ENCODE data around the gene ADGRG2. TPM values are rescaled to one million over a fixed set of nuclear protein-coding genes. Genes with fewer than 3 reads are reported as not detected.
"Not testable (repeated sequence)": the region's sequence is repeated elsewhere in the genome, so short reads cannot be mapped to it uniquely, and the experiment has no call there.

The ADGRG2 gene
- total RNA-seq, 1 donor from 2014 or later = 2.4 TPM

- FAIRE-seq = no peak
- no peak for DNase-seq (ENCODE audit: low spot score in 2 of 2)
Measured at GRCh38 chrX:19086102-19086772, 36.0 kb downstream of the ADGRG2 start.

- FAIRE-seq (no peak), DNase-seq (ENCODE audit: low spot score in 2 of 2) (no peak)
Measured at GRCh38 chrX:19085666-19086065, 36.6 kb downstream of the ADGRG2 start.

GRCh38 chrX:19075754-19076153, 46.5 kb downstream of the ADGRG2 start:
- DNase-seq (ENCODE audit: low spot score in 2 of 2) = no peak
- no peak for FAIRE-seq

GRCh38 chrX:19072372-19072771, 49.9 kb downstream of the ADGRG2 start:
- no peak for DNase-seq (ENCODE audit: low spot score in 2 of 2)
- no peak for FAIRE-seq

GRCh38 chrX:19070555-19070994, 51.7 kb downstream of the ADGRG2 start:
- no peak for FAIRE-seq
- DNase-seq (ENCODE audit: low spot score in 2 of 2) = no peak

- not testable (repeated sequence) for FAIRE-seq
Measured at GRCh38 chrX:19066987-19067386, 55.3 kb downstream of the ADGRG2 start.

GRCh38 chrX:19065535-19065934, 56.7 kb downstream of the ADGRG2 start:
- DNase-seq (ENCODE audit: low spot score in 2 of 2) (no peak), FAIRE-seq (no peak)

More at GRCh38 chrX:19066987-19067386, 55.3 kb downstream of the ADGRG2 start:
- DNase-seq (ENCODE audit: low spot score in 2 of 2) = not testable (repeated sequence)

GRCh38 chrX:19064175-19064574, 58.1 kb downstream of the ADGRG2 start:
- FAIRE-seq (no peak), DNase-seq (ENCODE audit: low spot score in 2 of 2) (no peak)

GRCh38 chrX:19063030-19063429, 59.2 kb downstream of the ADGRG2 start:
- FAIRE-seq (no peak), DNase-seq (ENCODE audit: low spot score in 2 of 2) (no peak)

- no peak for DNase-seq (ENCODE audit: low spot score in 2 of 2)
- no peak for FAIRE-seq
Measured at GRCh38 chrX:19059067-19059466, 63.2 kb downstream of the ADGRG2 start.

- FAIRE-seq = no peak
Measured at GRCh38 chrX:19057856-19058255, 64.4 kb downstream of the ADGRG2 start.

GRCh38 chrX:19049110-19049509, 73.2 kb downstream of the ADGRG2 start:
- FAIRE-seq (no peak), DNase-seq (ENCODE audit: low spot score in 2 of 2) (no peak)

More at GRCh38 chrX:19057856-19058255, 64.4 kb downstream of the ADGRG2 start:
- no peak for DNase-seq (ENCODE audit: low spot score in 2 of 2)

- FAIRE-seq (no peak), DNase-seq (ENCODE audit: low spot score in 2 of 2) (no peak)
Measured at GRCh38 chrX:19046343-19047215, 75.7 kb downstream of the ADGRG2 start.

GRCh38 chrX:19040373-19040772, 81.9 kb downstream of the ADGRG2 start:
- DNase-seq (ENCODE audit: low spot score in 2 of 2) (no peak), FAIRE-seq (peak; percentile 13)

- no peak for FAIRE-seq
- DNase-seq (ENCODE audit: low spot score in 2 of 2) = no peak
Measured at GRCh38 chrX:19034025-19034424, 88.2 kb downstream of the ADGRG2 start.

GRCh38 chrX:19030805-19031204, 91.5 kb downstream of the ADGRG2 start:
- no peak for FAIRE-seq
- DNase-seq (ENCODE audit: low spot score in 2 of 2) = no peak

- no peak for FAIRE-seq
- DNase-seq (ENCODE audit: low spot score in 2 of 2) = no peak
Measured at GRCh38 chrX:19028560-19028959, 93.7 kb downstream of the ADGRG2 start.

GRCh38 chrX:19024366-19024765, 97.9 kb downstream of the ADGRG2 start:
- no peak for FAIRE-seq
- DNase-seq (ENCODE audit: low spot score in 2 of 2) = no peak

- no peak for DNase-seq (ENCODE audit: low spot score in 2 of 2)
Measured at GRCh38 chrX:19019996-19020395, 102.3 kb downstream of the ADGRG2 start.

GRCh38 chrX:19017271-19017670, 105.0 kb downstream of the ADGRG2 start:
- FAIRE-seq = no peak
- DNase-seq (ENCODE audit: low spot score in 2 of 2) = peak in 1 of 2 donors; percentile 2

More at GRCh38 chrX:19019996-19020395, 102.3 kb downstream of the ADGRG2 start:
- no peak for FAIRE-seq

GRCh38 chrX:19016614-19017013, 105.7 kb downstream of the ADGRG2 start:
- DNase-seq (ENCODE audit: low spot score in 2 of 2); FAIRE-seq: not testable (repeated sequence)

Measured in frontal cortex (tissue), 4 donors.